Measurements from ENCODE around the gene SH3RF2. TPM values are rescaled to one million over a fixed set of nuclear protein-coding genes. Genes with fewer than 3 reads are reported as not detected.

Gene SH3RF2
- total and polyA plus RNA-seq, 9 of the 15 experiments (the other 6 are each of a cell fraction or from before 2014, with no cell fraction given): 0.05 TPM; not detected in 8

DNA sequence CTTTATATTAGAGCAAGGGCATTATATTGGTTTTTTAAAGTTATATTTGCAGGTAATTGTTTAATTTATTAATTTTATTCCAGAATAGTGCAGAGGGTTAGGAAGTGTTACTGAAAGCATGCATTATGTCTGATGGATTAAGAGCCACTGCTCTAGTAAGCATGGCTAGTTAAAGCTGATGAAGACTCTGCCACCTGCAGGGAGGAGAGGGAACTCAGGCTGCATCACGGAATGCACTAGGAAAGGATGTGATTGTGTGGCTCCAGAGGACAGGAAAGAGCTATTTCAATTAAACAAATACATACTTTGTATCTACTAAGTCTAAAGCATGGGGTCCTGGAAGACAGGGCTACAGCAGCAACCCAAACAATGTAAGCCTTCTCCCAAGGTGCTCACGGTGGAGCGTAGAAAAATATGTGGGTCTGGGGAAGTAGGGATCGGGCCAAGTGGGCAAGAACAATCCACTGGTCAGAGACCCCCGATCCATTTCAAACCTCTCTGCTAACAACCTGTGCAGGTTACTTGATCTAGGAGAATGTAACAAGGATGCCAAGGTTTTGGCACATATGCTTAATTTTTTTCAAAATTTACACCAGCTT lies 48.3 kb upstream of the SH3RF2 start (continued):
- TF ChIP-seq JUND (IDR thresholded peaks at IDR 0.05; ENCODE audit: borderline replicate concordance, low read depth, low read length) (peak; percentile 15; the same call in 1 of the 2 replicates), JUND (tag; IDR thresholded peaks at IDR 0.05; ENCODE audit: borderline replicate concordance, low read depth, low read length) (no peak), CBFA2T3 (IDR thresholded peaks at IDR 0.05) (no peak), RCOR1 (IDR thresholded peaks at IDR 0.05; ENCODE audit: borderline replicate concordance in 1 of 2, low read depth in 2 of 2, low read length in 2 of 2) (peak in 1 of 2 experiments; percentile 62; a peak in 1 of 4 replicates), HMGN3 (IDR thresholded peaks at IDR 0.05; ENCODE audit: borderline replicate concordance, extremely low read depth, insufficient read length, low read depth, low read length) (no peak), SMC3 (conservative IDR thresholded peaks at IDR 0.05; ENCODE audit: insufficient read depth, low read depth, low read length) (peak; percentile 83), ZNF174 (CRISPR knock-in tag; IDR thresholded peaks at IDR 0.05) (no peak), YY1 (IDR thresholded peaks at IDR 0.05; ENCODE audit: borderline replicate concordance in 1 of 3, control insufficient read depth in 1 of 3, extremely low read depth in 1 of 3, insufficient read depth in 3 of 3, insufficient read length in 1 of 3, insufficient replicate concordance in 2 of 3, low read depth in 1 of 3, low read length in 2 of 3) (peak in 1 of 3 experiments; percentile 16), CREB1 (IDR thresholded peaks at IDR 0.05) (no peak), CREB1 (CRISPR knock-in tag; IDR thresholded peaks at IDR 0.05) (0 out of 2 replicates have a peak, but pooled peaks have one; percentile 14), PCBP1 (IDR thresholded peaks at IDR 0.05; ENCODE audit: low read depth, low read length, poor library complexity, severe bottlenecking) (no peak)

Data from K562 (cell line).